ENCODE data around the gene IP6K2. TPM values are rescaled to one million over a fixed set of nuclear protein-coding genes. Genes with fewer than 3 reads are reported as not detected.

Gene IP6K2
- total RNA-seq, 1 donor from 2014 or later, result 209 TPM

- Mint-ChIP-seq H3K27ac (no peak overlapping the region), H3K9me3 (no peaks in the 10 kb centered on the region), H3K27me3 (ENCODE audit: low read depth) (peaks cover 20% of the 10 kb centered on the region), H3K36me3 (peaks cover 4% of the 10 kb centered on the region), H3K4me3 (peak overlapping the region; percentile 52), H3K4me1 (peaks cover 2% of the 10 kb centered on the region)
- TF ChIP-seq CTCF (IDR thresholded peaks at IDR 0.05; ENCODE audit: unreplicated experiment), result no peak
- DNase-seq (ENCODE audit: low spot score in 2 of 2, unreplicated experiment in 2 of 2), result no peak
These were observed 60.2 kb downstream of the IP6K2 start for GRCh38 chr3:48656841-48657281.

GRCh38 chr3:48656061-48656840 lies 60.8 kb downstream of the IP6K2 start:
- peak; percentile 72 for TF ChIP-seq CTCF (IDR thresholded peaks at IDR 0.05; ENCODE audit: unreplicated experiment)
- Mint-ChIP-seq H3K27me3 (ENCODE audit: low read depth) (peaks cover 18% of the 10 kb centered on the region), H3K36me3 (peaks cover 4% of the 10 kb centered on the region), H3K27ac (no peak overlapping the region), H3K9me3 (no peaks in the 10 kb centered on the region), H3K4me1 (no peaks in the 10 kb centered on the region), H3K4me3 (peak overlapping the region; percentile 52)
- DNase-seq (ENCODE audit: low spot score in 2 of 2, unreplicated experiment in 2 of 2), result peak; percentile 55 to 80

- H3K4me3 Mint-ChIP-seq, result peak overlapping the region; percentile 58
- H3K4me1 Mint-ChIP-seq, result no peaks in the 10 kb centered on the region
- no peak for DNase-seq (ENCODE audit: low spot score in 2 of 2, unreplicated experiment in 2 of 2)
- no peak overlapping the region for H3K27ac Mint-ChIP-seq
- H3K9me3 Mint-ChIP-seq, result no peaks in the 10 kb centered on the region
- H3K36me3 Mint-ChIP-seq, result peaks cover 4% of the 10 kb centered on the region
- TF ChIP-seq CTCF (IDR thresholded peaks at IDR 0.05; ENCODE audit: unreplicated experiment), result no peak
- H3K27me3 Mint-ChIP-seq (ENCODE audit: low read depth), result peaks cover 18% of the 10 kb centered on the region
These were observed 61.4 kb downstream of the IP6K2 start for GRCh38 chr3:48655606-48656005.

GRCh38 chr3:48655063-48655462 lies 62.0 kb downstream of the IP6K2 start:
- DNase-seq (ENCODE audit: low spot score in 2 of 2, unreplicated experiment in 2 of 2), result no peak
- H3K27me3 Mint-ChIP-seq (ENCODE audit: low read depth), result peaks cover 18% of the 10 kb centered on the region
- H3K4me1 Mint-ChIP-seq, result no peaks in the 10 kb centered on the region
- H3K4me3 Mint-ChIP-seq, result peak overlapping the region; percentile 58
- no peaks in the 10 kb centered on the region for H3K9me3 Mint-ChIP-seq
- TF ChIP-seq CTCF (IDR thresholded peaks at IDR 0.05; ENCODE audit: unreplicated experiment), result no peak
- no peak overlapping the region for H3K27ac Mint-ChIP-seq
- peaks cover 4% of the 10 kb centered on the region for H3K36me3 Mint-ChIP-seq

GRCh38 chr3:48652923-48653715 lies 63.9 kb downstream of the IP6K2 start:
- H3K4me1 Mint-ChIP-seq, result no peaks in the 10 kb centered on the region
- TF ChIP-seq CTCF (IDR thresholded peaks at IDR 0.05; ENCODE audit: unreplicated experiment), result no peak
- no peaks in the 10 kb centered on the region for H3K9me3 Mint-ChIP-seq
- H3K27ac Mint-ChIP-seq, result no peak overlapping the region
- H3K27me3 Mint-ChIP-seq (ENCODE audit: low read depth), result peaks cover 18% of the 10 kb centered on the region
- no peak for DNase-seq (ENCODE audit: low spot score in 2 of 2, unreplicated experiment in 2 of 2)
- H3K4me3 Mint-ChIP-seq, result no peak overlapping the region
- H3K36me3 Mint-ChIP-seq, result no peaks in the 10 kb centered on the region
